GM10266 (cell line): Measurements from ENCODE around the gene DISC1.

Source experiments
- DNase-seq: peaks from one replicate; pipeline ENCODE4 v3.0.0; 2012; ENCODE audit errors: extremely low spot score
- CTCF ChIP-seq: IDR thresholded peaks from 2 replicates; pipeline ENCODE4 v1.5.1; 2012; ENCODE audit warnings: mild to moderate bottlenecking, low read depth; ENCODE audit not compliant: control insufficient read depth, insufficient read depth; ENCODE audit errors: missing control alignments

DISC1 gene

GRCh38 chr1:231695439-231696255 is 69.1 kb downstream of the DISC1 start:
- no peak for DNase-seq
- TF ChIP-seq CTCF, result no peak

- no peak for TF ChIP-seq CTCF
- no peak for DNase-seq
Observed at GRCh38 chr1:231699784-231700183, 73.2 kb downstream of the DISC1 start.

GRCh38 chr1:231701306-231701705 is 74.7 kb downstream of the DISC1 start:
- TF ChIP-seq CTCF, result no peak
- DNase-seq, result no peak

GRCh38 chr1:231702331-231702730 is 75.7 kb downstream of the DISC1 start:
- DNase-seq, result no peak
- no peak for TF ChIP-seq CTCF

GRCh38 chr1:231702804-231703203 is 76.2 kb downstream of the DISC1 start:
- no peak for TF ChIP-seq CTCF
- DNase-seq, result no peak

GRCh38 chr1:231705806-231706760 is 79.5 kb downstream of the DISC1 start:
- no peak for TF ChIP-seq CTCF
- no peak for DNase-seq

GRCh38 chr1:231706934-231707333 is 80.3 kb downstream of the DISC1 start:
- no peak for DNase-seq
- TF ChIP-seq CTCF, result no peak
